DMS79 (cell line): Measurements from ENCODE around the gene BDP1.
A peak's percentile ranks its signal among the peaks of the same experiment; 100 is the strongest.
"Not testable (repeated sequence)": the region's sequence is repeated elsewhere in the genome, so short reads cannot be mapped to it uniquely, and the experiment has no call there.

Source experiments
- DNase-seq: peaks from one replicate; lab custom pipeline; 2025; lab: John Stamatoyannopoulos, UW

BDP1 gene, protein sequence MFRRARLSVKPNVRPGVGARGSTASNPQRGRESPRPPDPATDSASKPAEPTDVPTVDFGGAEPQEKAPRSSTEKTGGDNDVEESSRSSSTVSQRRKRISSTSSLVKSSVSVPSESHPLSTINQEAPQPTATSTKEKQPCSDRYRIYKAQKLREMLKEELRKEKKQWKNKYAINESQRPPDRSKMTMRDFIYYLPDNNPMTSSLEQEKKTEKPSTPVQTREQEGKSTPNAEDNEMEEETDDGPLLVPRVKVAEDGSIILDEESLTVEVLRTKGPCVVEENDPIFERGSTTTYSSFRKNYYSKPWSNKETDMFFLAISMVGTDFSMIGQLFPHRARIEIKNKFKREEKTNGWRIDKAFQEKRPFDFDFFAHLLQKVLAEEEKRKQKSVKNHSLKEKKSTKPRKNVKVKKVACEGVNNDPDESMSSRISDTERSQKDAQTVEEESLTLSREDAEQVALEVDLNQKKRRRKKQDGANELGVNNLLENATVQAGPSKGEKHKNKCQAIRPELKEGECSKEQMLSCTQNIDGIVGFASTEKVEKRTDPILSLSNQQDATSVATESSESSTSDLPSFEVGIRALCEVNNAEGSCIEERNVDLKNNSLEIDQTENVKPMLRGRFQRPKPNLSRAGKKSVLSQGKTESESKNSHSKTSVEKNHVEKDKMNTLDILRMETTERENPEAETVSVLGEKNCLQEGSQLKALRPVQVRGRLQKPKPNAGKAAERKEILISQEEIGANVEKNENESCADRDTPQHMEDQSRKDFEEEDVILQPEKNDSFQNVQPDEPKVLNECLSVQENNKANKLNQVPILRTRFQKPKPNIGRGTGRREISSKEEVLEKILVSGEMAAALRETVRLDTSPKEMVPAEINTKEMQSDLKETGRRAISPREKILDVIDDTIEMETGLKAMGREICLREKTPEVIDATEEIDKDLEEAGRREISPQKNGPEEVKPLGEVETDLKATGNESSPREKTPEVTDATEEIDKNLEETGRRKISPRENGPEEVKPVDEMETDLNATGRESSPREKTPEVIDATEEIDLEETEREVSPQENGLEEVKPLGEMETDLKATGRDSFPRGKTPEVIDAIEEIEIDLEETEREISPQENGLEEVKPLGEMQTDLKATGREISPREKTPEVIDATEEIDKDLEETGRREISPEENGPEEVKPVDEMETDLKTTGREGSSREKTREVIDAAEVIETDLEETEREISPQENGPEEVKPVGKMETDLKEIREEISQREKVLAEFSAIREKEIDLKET (N-terminal part only)

GRCh38 chr5:71455427-71456361, at the start of gene BDP1:
TSS of gene BDP1 (plus strand) at chr5:71455651. CDS start at chr5:71455878, 227 bp downstream.
- DNase-seq = peak; percentile 68

GRCh38 chr5:71410088-71410487, 45.4 kb upstream of the BDP1 start:
- not testable (repeated sequence) for DNase-seq

DNA sequence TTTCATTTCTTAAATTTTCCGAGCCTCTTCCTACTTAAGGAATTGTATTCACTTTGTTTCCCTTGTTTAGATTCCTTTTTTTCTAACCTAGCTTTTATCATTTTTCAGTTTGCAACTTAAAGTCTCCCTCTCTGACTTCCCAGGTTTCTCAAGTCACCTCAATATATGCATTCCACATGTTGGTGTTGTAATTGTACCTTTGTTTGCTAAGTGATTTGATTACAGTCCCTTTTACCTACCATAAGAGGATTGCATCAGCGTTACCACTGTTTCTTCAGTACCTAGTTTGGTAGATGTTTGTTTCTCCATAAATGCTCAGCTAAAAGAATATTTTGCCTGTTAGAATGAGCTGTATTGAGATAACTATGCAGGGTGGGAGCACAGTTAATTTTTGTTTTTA, 39.8 kb upstream of the BDP1 start:
- DNase-seq = not testable (repeated sequence)

DNA sequence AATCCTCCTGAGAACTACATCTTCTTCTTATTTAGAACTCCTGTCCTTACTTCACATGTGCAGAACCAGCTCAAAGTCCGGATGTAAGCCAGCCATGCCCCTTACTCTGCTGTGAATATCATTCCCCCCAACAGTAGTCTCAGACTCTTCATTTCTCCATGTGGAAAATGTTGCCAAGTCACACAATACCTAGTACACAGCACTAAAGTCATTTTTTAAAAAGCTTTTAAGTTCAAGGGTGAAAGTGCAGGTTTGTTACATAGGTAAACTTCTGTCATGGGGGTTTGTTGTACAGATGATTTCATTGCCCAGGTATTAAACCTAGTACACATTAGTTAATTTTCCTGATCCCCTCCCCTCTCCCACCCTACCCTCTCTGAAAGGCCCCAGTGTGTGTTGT, 37.4 kb upstream of the BDP1 start:
- not testable (repeated sequence) for DNase-seq

DNA sequence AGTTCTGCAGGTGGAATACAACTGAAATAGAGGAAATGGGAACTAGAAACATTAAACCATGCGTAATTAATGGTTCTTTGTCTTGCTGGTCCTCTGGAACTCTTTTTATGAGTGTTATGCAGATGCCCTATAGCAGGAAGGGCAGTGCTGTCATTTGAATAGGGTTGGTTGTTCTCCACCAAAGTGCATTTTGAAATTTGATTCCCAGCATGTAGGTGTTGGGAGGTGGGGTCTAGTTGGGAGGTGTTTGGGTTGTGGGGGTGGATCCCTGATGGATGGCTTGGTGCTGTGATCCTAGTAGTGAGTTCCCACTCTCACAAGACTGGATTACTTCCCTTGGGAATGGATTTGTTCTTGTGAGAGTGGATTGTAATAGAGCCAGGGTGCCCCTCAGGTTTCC, 34.2 kb upstream of the BDP1 start:
- not testable (repeated sequence) for DNase-seq

DNA sequence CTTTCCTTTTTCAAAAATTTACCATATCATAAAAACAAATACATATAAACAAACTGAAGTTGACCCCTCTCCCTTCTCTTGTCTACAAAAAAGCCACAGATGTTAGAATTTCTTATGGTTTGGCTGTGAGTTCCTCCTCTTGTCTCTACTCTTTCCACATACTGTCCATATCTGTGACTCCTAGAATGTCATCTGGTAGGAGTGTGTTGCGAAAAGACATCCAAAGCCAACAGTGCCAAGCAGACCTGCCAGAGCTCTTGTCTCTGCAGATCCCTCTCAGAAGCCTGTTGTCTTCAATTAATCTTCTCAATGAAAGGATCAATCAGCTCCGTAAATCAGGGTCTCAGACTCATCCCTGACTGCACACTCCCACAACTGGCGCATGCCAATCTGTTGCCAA, 31.6 kb upstream of the BDP1 start:
- DNase-seq = not testable (repeated sequence)

DNA sequence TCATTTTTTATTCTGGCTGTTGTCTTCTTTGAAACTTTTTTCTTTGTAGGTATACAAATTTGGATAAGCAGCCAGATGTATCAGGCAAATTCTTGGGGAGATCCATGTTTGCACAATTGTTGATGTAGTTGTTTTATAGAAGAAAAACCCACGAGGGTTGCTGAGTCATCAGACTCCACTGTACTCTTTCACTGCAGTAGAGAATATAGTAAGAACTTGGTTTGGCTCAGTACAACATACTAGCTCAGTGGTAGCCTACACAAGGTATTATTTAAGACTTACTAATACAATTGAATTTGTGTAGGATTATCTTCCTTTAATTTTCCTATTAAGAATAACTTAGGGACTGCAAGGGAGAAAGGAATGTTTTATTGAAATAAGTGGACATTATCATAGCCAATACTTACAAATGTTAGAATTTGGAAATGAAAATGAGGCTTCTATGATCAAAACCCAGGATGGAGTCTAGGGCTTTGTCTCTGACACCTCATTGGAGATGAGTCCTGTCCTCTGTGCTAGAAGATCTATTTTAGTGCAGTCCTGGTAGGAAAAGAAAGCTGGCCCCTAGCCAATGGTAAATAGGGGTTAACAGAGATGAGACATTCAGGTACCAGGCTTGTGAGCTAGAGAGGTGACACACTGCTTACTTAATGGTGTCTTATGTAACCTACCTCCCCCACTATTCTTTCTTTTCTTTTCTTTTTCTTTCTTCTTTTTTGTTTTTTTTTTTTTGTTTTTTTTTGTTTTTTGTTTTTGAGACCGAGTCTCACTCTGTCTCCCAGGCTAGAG, 28.6 kb upstream of the BDP1 start:
- DNase-seq = not testable (repeated sequence)

DNA sequence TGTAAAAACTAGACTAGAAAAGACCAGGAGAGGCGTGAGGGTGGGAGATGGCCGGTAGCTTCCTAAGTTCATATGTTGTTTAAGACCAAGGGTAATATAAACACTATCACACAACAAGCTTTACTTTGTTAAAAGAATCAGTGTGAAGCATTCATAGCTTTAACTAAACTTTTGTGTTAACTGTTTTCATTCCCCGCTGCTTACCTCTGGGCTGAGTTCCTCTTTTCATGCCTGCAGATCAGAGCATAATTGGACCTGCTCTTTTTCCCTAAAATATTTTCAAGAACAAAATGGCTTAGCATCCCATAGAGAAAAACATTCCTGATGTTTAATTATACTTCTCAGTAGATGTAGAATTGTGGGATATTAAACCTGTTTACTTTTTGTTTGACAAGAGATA, 23.0 kb upstream of the BDP1 start:
- not testable (repeated sequence) for DNase-seq

DNA sequence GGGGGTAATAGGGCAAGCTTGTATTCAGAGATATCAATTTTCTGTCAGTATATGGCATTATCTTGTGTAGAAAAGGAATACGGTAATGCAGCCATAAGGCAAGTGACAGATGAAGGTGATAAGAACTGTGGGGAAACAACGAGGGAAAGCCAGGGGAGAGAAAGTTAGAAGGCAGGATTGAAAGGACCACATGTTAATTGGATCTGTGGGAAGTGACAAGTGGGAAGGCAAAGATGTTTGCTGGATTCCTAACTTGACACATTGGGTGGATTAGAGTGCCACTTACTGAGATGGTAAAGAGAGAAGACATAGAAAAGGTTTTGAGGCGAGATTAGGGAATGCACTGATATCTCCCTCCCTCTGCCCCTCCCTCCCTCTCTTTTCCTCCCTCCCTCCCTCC, 20.6 kb upstream of the BDP1 start:
- not testable (repeated sequence) for DNase-seq

GRCh38 chr5:71441564-71441963, 13.9 kb upstream of the BDP1 start:
- DNase-seq = not testable (repeated sequence)

- not testable (repeated sequence) for DNase-seq
These were observed 11.6 kb upstream of the BDP1 start for GRCh38 chr5:71443891-71444290.

GRCh38 chr5:71445015-71445414, 10.4 kb upstream of the BDP1 start:
- DNase-seq = not testable (repeated sequence)

- not testable (repeated sequence) for DNase-seq
These were observed 9.8 kb upstream of the BDP1 start for GRCh38 chr5:71445523-71446152.

GRCh38 chr5:71446540-71447216, 8.8 kb upstream of the BDP1 start:
- not testable (repeated sequence) for DNase-seq

GRCh38 chr5:71447218-71447808, 8.1 kb upstream of the BDP1 start:
- DNase-seq = peak; percentile 0

DNA sequence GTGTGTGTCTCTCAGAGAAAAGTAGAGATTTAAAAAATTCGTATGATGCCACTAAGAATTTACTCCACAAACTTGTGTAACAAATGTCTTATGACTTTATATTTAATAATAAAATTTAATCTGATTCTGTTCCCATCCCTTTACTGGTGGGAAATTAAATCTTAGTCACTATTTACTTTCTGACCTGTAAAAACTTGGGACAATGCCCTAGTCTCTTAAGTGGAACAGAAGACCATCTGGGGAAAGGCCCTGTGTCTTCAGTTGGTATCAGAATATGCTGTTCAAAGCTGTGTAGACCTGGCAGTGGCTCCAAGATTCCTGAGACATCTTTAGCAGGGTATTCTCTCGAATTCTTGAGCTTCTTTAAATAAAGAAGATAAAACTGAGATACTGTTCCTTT, 2.6 kb upstream of the BDP1 start:
- DNase-seq = no peak

GRCh38 chr5:71454913-71455312, 538 bp upstream of the BDP1 start:
- DNase-seq = no peak

- DNase-seq = no peak
These were observed 902 bp downstream of the BDP1 start for GRCh38 chr5:71456362-71456743.

- no peak for DNase-seq
These were observed 1.7 kb downstream of the BDP1 start for GRCh38 chr5:71457106-71457505.
